ENCODE measurements around the gene EXOC3L4. TPM values are rescaled to one million over a fixed set of nuclear protein-coding genes. Genes with fewer than 3 reads are reported as not detected.

Gene EXOC3L4
- total and polyA plus RNA-seq, 9 of the 15 experiments (the other 6 are each of a cell fraction or from before 2014, with no cell fraction given) = 0.10 to 6.7 (median 0.98) TPM; not detected in 1

DNA sequence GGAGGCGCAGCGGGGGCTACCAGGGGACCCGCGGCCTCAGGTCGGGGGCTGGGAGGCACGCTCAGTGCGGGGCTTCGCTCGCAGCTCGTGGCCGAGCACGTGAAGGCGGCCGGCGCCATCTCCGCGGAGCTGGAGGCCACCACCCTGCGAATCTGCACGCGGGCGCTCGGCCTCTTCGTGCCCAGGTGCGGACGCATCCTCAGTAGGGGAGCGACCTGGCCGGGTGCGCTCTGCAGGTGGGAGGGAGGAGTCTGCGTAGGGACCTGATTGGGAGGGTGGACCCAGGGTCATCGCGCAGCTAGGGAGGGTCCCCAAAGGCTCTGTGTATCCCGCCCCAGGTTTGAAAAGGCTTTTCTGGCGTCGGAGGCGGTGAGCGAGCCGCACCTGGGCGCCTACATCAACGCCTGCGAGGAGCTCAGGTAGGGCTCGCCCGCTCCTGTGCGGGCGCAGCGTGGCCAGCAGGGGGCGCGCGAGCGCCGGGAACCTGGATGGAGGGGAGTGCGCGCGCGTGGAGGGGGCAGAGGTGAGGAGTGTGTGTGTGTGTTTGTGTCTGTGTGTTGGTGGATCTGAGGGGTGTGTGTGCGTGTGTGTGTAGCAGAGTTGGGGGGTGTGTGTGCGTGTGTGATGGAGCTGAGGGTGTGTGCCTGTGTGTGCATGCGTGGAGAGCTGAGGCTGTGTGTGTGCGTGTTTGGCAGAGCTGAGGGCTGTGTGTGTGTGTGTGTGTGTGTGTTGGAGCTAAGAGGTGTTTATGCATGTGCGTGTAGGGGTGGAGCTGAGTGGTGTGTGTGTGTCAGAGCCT lies 10.3 kb downstream of the EXOC3L4 start (continued):
- TF ChIP-seq SMC3 (conservative IDR thresholded peaks at IDR 0.05; ENCODE audit: insufficient read depth, low read depth, low read length) = peak; percentile 82
- 0 out of 2 replicates have a peak, but pooled peaks have one; percentile 7 for TF ChIP-seq CREM (IDR thresholded peaks at IDR 0.05; ENCODE audit: low read depth)
- TF ChIP-seq PHB (CRISPR knock-in tag; IDR thresholded peaks at IDR 0.05) = no peak
- TF ChIP-seq, protein P1, sequence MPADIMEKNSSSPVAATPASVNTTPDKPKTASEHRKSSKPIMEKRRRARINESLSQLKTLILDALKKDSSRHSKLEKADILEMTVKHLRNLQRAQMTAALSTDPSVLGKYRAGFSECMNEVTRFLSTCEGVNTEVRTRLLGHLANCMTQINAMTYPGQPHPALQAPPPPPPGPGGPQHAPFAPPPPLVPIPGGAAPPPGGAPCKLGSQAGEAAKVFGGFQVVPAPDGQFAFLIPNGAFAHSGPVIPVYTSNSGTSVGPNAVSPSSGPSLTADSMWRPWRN (IDR thresholded peaks at IDR 0.05; ENCODE audit: low read depth) = no peak
- TF ChIP-seq HBP1 (CRISPR knock-in tag; IDR thresholded peaks at IDR 0.05) = peak; percentile 89
- no peak for TF ChIP-seq XRCC4 (IDR thresholded peaks at IDR 0.05; ENCODE audit: extremely low read depth, insufficient read depth, insufficient read length)
- no peak for TF ChIP-seq NFXL1 (CRISPR knock-in tag; IDR thresholded peaks at IDR 0.05)
- TF ChIP-seq ZNF134 (CRISPR knock-in tag; conservative IDR thresholded peaks at IDR 0.05) = no peak
- TF ChIP-seq ZBTB40 (IDR thresholded peaks at IDR 0.05) = 0 out of 2 replicates have a peak, but pooled peaks have one; percentile 25
- TF ChIP-seq ZBTB40 (CRISPR knock-in tag; IDR thresholded peaks at IDR 0.05) = no peak
- no peak for TF ChIP-seq BRCA1 (IDR thresholded peaks at IDR 0.05)
- TF ChIP-seq BRCA1 (CRISPR knock-in tag; IDR thresholded peaks at IDR 0.05) = no peak
- TF ChIP-seq PHF8 (IDR thresholded peaks at IDR 0.05; ENCODE audit: borderline replicate concordance, low read length) = no peak
- TF ChIP-seq USF2 (CRISPR knock-in tag; IDR thresholded peaks at IDR 0.05) = no peak
- peak; percentile 61 for TF ChIP-seq POLR2B (IDR thresholded peaks at IDR 0.05; ENCODE audit: low read depth, partially characterized antibody)
